PFSK-1 (cell line): ENCODE measurements around the gene NT5DC1. TPM values are rescaled to one million over a fixed set of nuclear protein-coding genes. Genes with fewer than 3 reads are reported as not detected.

Source experiments
- FOXP2 ChIP-seq: optimal IDR thresholded peaks from 2 replicates; pipeline ENCODE3; 2011; ENCODE audit warnings: borderline replicate concordance, control low read depth, inconsistent platforms; ENCODE audit not compliant: insufficient read depth; ENCODE audit errors: extremely low read length, extremely low read depth
- POLR2AphosphoS5 ChIP-seq: IDR thresholded peaks from 2 replicates; pipeline ENCODE4 v1.6.1; 2012; ENCODE audit warnings: low read depth, mild to moderate bottlenecking, control low read depth, low read length, moderate library complexity
- SIN3A ChIP-seq: IDR thresholded peaks from 2 replicates; pipeline ENCODE4 v1.6.1; 2012; ENCODE audit warnings: mild to moderate bottlenecking, low read length, moderate library complexity, borderline replicate concordance; ENCODE audit not compliant: insufficient read depth
- TAF1 ChIP-seq: IDR thresholded peaks from 2 replicates; pipeline ENCODE4 v1.6.1; 2012; ENCODE audit warnings: low read length, control low read depth, borderline replicate concordance; ENCODE audit not compliant: insufficient read depth
- polyA plus RNA-seq: library from polyadenylated mRNA; unstranded; fragments of >200 nt; gene quantifications from one replicate; pipeline ENCODE4 v1.2.1, GENCODE V29; 2012; ENCODE audit warnings: low read depth, missing spikeins; ENCODE audit not compliant: insufficient read length
- TF ChIP-seq, protein P1 (sequence below), 2 experiments: IDR thresholded peaks; 2 replicates each; pipeline versions ENCODE4 v1.6.1 to v1.8.0; 2011 to 2012; ENCODE audit warnings: low read depth in 2 of 2, low read length in 2 of 2, control low read depth in 1 of 2, inconsistent platforms in 1 of 2, mild to moderate bottlenecking in 1 of 2, moderate library complexity in 1 of 2; ENCODE audit not compliant: insufficient read depth in 1 of 2

NT5DC1 gene
- 27.6 TPM for polyA plus RNA-seq

GRCh38 chr6:116100419-116101301 lies at the start of gene NT5DC1:
NT5DC1 (plus strand) TSS chr6:116100853; CDS start chr6:116100931, 78 bp downstream.
- TF ChIP-seq SIN3A (no peak), FOXP2 (peak; percentile 67), TAF1 (peak; percentile 69; the same call in 1 of the 2 replicates), POLR2AphosphoS5 (peak; percentile 84)
- TF ChIP-seq, protein P1, sequence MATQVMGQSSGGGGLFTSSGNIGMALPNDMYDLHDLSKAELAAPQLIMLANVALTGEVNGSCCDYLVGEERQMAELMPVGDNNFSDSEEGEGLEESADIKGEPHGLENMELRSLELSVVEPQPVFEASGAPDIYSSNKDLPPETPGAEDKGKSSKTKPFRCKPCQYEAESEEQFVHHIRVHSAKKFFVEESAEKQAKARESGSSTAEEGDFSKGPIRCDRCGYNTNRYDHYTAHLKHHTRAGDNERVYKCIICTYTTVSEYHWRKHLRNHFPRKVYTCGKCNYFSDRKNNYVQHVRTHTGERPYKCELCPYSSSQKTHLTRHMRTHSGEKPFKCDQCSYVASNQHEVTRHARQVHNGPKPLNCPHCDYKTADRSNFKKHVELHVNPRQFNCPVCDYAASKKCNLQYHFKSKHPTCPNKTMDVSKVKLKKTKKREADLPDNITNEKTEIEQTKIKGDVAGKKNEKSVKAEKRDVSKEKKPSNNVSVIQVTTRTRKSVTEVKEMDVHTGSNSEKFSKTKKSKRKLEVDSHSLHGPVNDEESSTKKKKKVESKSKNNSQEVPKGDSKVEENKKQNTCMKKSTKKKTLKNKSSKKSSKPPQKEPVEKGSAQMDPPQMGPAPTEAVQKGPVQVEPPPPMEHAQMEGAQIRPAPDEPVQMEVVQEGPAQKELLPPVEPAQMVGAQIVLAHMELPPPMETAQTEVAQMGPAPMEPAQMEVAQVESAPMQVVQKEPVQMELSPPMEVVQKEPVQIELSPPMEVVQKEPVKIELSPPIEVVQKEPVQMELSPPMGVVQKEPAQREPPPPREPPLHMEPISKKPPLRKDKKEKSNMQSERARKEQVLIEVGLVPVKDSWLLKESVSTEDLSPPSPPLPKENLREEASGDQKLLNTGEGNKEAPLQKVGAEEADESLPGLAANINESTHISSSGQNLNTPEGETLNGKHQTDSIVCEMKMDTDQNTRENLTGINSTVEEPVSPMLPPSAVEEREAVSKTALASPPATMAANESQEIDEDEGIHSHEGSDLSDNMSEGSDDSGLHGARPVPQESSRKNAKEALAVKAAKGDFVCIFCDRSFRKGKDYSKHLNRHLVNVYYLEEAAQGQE (IDR thresholded peaks at IDR 0.05; ENCODE audit: insufficient read depth in 1 of 2, low read depth in 2 of 2, low read length in 2 of 2) = no peak

DNA sequence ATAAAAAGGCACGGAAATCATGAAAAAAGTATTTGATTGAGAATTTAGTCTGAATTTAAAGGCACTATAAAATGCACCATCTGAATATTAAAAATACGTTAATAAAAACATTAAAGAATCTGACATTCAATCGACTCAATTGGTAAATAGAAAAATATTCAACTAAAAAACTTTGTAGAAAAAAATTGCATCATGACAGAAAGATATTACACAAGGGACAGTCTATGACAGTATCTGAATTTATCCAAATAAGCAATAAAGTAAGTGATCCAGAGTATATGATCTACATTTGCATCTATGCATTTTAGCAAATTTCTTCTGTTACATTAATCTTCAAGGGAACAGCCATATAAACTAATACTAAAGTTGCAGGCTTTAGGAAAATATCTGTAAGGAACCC lies 49.4 kb upstream of the NT5DC1 start:
- TF ChIP-seq FOXP2 (no peak), POLR2AphosphoS5 (no peak), SIN3A (no peak), TAF1 (no peak)
- TF ChIP-seq, protein P1 (IDR thresholded peaks at IDR 0.05; ENCODE audit: insufficient read depth in 1 of 2, low read depth in 2 of 2, low read length in 2 of 2) = no peak

DNA sequence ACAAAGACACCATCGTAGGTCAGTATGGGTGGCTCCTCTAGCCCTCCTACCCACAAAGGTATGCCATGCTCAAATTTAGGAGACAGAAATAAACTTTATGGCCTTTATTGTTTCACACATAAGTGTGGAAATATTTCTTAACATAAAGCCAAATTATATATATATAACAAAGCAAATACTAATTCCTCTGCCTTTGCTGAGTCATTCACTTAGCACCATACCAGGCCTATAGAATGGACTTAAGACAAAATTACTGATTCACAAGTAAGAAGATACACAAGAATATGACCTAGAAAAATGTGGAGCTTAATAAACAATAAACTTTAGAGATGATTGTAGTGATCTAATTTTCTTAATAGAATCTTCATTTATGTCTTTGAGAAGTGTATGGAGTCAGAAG lies 45.1 kb upstream of the NT5DC1 start:
- TF ChIP-seq, protein P1 (IDR thresholded peaks at IDR 0.05; ENCODE audit: insufficient read depth in 1 of 2, low read depth in 2 of 2, low read length in 2 of 2) = no peak
- TF ChIP-seq TAF1 (no peak), SIN3A (no peak), FOXP2 (no peak), POLR2AphosphoS5 (no peak)

DNA sequence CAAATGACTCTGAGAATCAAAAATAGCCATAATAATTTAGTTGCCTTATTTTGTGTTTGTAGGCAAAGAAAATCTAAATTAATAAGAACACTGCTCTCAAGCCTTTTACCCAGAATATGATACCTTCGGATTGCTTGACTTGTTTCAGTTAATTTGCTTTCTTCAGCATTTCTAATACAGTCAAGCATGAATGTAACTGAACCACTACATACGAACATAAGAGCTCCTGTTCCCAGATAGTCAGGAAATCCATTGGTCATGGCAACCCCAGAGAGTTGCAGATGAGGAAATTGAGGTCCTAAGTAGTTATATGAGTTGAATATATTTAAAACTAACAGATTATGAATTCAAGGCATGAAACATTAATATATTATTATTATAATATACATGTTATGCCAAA lies 42.9 kb upstream of the NT5DC1 start:
- TF ChIP-seq SIN3A = no peak
- no peak for TF ChIP-seq FOXP2
- TF ChIP-seq TAF1 = no peak
- TF ChIP-seq, protein P1 (IDR thresholded peaks at IDR 0.05; ENCODE audit: insufficient read depth in 1 of 2, low read depth in 2 of 2, low read length in 2 of 2) = no peak
- TF ChIP-seq POLR2AphosphoS5 = no peak
